ENCODE data around the gene TUBB.

GRCh38 chr6:30678964-30679726 lies 41.0 kb upstream of the TUBB start:
- TF ChIP-seq CTCF (IDR thresholded peaks at IDR 0.05; ENCODE audit: poor library complexity) (peak; percentile 95), EZH2 (IDR thresholded peaks at IDR 0.05; ENCODE audit: borderline replicate concordance) (no peak), EZH2phosphoT487 (IDR thresholded peaks at IDR 0.05; ENCODE audit: low read depth, severe bottlenecking, unreplicated experiment) (no peak)
